ENCODE results near the gene BAZ1B. TPM values are rescaled to one million over a fixed set of nuclear protein-coding genes. Genes with fewer than 3 reads are reported as not detected.

Gene BAZ1B
- total RNA-seq, 1 experiment from 2014 or later, result 107 TPM

- ChIA-PET POLR2A (no interaction called here), CTCF (no interaction called here)
- Histone ChIP-seq H3K27ac (ENCODE audit: low read length) (no peak overlapping the region), H3K9me3 (ENCODE audit: control insufficient read depth, insufficient read depth, low read depth, low read length) (no peaks in the 10 kb centered on the region), H3K27me3 (ENCODE audit: control insufficient read depth, insufficient read depth, low read length) (no peaks in the 10 kb centered on the region), H3K36me3 (ENCODE audit: control insufficient read depth, insufficient read depth, low read length) (no peaks in the 10 kb centered on the region), H3K4me1 (ENCODE audit: control insufficient read depth, insufficient read depth, low read length) (peaks cover 5% of the 10 kb centered on the region; the same call in 1 of the 2 replicates), H3K4me3 (ENCODE audit: low read depth in 2 of 2, low read length in 2 of 2) (no peak overlapping the region)
- no TSS peak for BruUV-seq (replicated peaks)
- intact Hi-C loops (cut with micrococcal nuclease; ENCODE audit: unreplicated experiment) (no loop called here), in situ Hi-C loops (cut with HindIII; ENCODE audit: low pct_unique_long_range_greater_than_20kb, low sequenced_read_pairs) (no loop called here)
- DNase-seq (ENCODE audit: low read depth, low spot score) (no peak), ATAC-seq (no peak)
- TF ChIP-seq TCF7L2 (IDR thresholded peaks at IDR 0.05; ENCODE audit: low read depth, low read length), result no peak
- TF ChIP-seq POLR2AphosphoS5 (IDR thresholded peaks at IDR 0.05; ENCODE audit: low read depth, low read length), result no peak
- TF ChIP-seq SIN3A (IDR thresholded peaks at IDR 0.05; ENCODE audit: borderline replicate concordance, insufficient read depth, low read depth, low read length), result no peak
- TF ChIP-seq CTCF (IDR thresholded peaks at IDR 0.05), result no peak
- TF ChIP-seq, protein P1, sequence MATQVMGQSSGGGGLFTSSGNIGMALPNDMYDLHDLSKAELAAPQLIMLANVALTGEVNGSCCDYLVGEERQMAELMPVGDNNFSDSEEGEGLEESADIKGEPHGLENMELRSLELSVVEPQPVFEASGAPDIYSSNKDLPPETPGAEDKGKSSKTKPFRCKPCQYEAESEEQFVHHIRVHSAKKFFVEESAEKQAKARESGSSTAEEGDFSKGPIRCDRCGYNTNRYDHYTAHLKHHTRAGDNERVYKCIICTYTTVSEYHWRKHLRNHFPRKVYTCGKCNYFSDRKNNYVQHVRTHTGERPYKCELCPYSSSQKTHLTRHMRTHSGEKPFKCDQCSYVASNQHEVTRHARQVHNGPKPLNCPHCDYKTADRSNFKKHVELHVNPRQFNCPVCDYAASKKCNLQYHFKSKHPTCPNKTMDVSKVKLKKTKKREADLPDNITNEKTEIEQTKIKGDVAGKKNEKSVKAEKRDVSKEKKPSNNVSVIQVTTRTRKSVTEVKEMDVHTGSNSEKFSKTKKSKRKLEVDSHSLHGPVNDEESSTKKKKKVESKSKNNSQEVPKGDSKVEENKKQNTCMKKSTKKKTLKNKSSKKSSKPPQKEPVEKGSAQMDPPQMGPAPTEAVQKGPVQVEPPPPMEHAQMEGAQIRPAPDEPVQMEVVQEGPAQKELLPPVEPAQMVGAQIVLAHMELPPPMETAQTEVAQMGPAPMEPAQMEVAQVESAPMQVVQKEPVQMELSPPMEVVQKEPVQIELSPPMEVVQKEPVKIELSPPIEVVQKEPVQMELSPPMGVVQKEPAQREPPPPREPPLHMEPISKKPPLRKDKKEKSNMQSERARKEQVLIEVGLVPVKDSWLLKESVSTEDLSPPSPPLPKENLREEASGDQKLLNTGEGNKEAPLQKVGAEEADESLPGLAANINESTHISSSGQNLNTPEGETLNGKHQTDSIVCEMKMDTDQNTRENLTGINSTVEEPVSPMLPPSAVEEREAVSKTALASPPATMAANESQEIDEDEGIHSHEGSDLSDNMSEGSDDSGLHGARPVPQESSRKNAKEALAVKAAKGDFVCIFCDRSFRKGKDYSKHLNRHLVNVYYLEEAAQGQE (IDR thresholded peaks at IDR 0.05; ENCODE audit: insufficient read depth in 1 of 2, low read depth in 2 of 2, low read length in 1 of 2), result no peak
Measured at GRCh38 chr7:73427902-73428787, 93.9 kb downstream of the BAZ1B start.

DNA sequence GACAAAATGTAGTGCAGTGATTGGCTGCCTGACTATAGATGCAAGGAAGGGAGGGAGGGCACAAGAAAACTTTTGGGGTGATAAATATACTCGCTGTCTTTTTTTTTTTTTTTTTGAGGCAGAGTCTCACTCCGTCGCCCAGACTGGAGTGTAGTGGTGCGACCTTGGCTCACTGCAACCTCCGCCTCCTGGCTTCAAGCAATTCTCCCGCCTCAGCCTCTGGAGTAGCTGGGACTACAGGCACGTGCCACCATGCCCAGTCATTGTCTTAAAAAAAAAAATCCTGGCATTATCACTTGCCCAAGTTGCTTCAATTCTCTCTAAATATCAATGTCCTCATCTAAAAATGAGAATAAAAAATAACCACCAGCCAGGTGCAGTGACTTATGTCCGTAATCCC, 96.1 kb downstream of the BAZ1B start:
- H3K36me3 ChIP-seq (ENCODE audit: control insufficient read depth, insufficient read depth, low read length), result no peaks in the 10 kb centered on the region
- CTCF ChIA-PET, result no interaction called here
- H3K27me3 ChIP-seq (ENCODE audit: control insufficient read depth, insufficient read depth, low read length), result no peaks in the 10 kb centered on the region
- TF ChIP-seq, protein P1 (IDR thresholded peaks at IDR 0.05; ENCODE audit: insufficient read depth in 1 of 2, low read depth in 2 of 2, low read length in 1 of 2), result no peak
- no peak for TF ChIP-seq TCF7L2 (IDR thresholded peaks at IDR 0.05; ENCODE audit: low read depth, low read length)
- TF ChIP-seq SIN3A (IDR thresholded peaks at IDR 0.05; ENCODE audit: borderline replicate concordance, insufficient read depth, low read depth, low read length), result no peak
- no peak for TF ChIP-seq CTCF (IDR thresholded peaks at IDR 0.05)
- no peak for TF ChIP-seq POLR2AphosphoS5 (IDR thresholded peaks at IDR 0.05; ENCODE audit: low read depth, low read length)
- in situ Hi-C loops (cut with HindIII; ENCODE audit: low pct_unique_long_range_greater_than_20kb, low sequenced_read_pairs) (no loop called here), intact Hi-C loops (cut with micrococcal nuclease; ENCODE audit: unreplicated experiment) (no loop called here)
- H3K9me3 ChIP-seq (ENCODE audit: control insufficient read depth, insufficient read depth, low read depth, low read length), result no peaks in the 10 kb centered on the region
- H3K27ac ChIP-seq (ENCODE audit: low read length), result no peak overlapping the region
- no peak overlapping the region for H3K4me3 ChIP-seq (ENCODE audit: low read depth in 2 of 2, low read length in 2 of 2)
- DNase-seq (ENCODE audit: low read depth, low spot score) (no peak), ATAC-seq (no peak)
- no TSS peak for BruUV-seq (replicated peaks)
- POLR2A ChIA-PET, result no interaction called here
- peaks cover 5% of the 10 kb centered on the region; the same call in 1 of the 2 replicates for H3K4me1 ChIP-seq (ENCODE audit: control insufficient read depth, insufficient read depth, low read length)
